ENCODE results near the gene KCNMB2.

The KCNMB2 gene

DNA sequence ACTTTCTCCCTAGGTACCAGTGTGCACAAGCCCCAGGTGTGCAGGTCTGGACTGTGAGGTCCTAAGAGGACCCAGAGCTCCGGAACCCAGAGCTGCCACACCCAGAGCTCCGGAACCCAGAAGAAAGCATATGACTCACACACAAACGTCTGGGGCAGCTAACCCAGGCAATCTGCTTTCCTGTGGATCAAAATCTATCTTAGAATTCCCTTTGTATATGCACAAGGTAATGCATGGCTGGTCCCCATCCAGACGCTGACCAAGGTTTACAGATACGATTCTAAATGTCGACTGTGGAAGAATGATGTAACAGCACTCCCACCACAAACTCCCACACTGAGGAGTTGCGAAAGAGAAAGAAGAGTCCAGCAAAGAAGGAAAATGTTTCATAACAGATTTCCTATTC, 15.7 kb downstream of the KCNMB2 start:
- H3K27me3 ChIP-seq (ENCODE audit: insufficient read depth, low read depth, severe bottlenecking), result no peaks in the 10 kb centered on the region
- no peak overlapping the region for H3K27ac ChIP-seq
- TF ChIP-seq, protein P1, sequence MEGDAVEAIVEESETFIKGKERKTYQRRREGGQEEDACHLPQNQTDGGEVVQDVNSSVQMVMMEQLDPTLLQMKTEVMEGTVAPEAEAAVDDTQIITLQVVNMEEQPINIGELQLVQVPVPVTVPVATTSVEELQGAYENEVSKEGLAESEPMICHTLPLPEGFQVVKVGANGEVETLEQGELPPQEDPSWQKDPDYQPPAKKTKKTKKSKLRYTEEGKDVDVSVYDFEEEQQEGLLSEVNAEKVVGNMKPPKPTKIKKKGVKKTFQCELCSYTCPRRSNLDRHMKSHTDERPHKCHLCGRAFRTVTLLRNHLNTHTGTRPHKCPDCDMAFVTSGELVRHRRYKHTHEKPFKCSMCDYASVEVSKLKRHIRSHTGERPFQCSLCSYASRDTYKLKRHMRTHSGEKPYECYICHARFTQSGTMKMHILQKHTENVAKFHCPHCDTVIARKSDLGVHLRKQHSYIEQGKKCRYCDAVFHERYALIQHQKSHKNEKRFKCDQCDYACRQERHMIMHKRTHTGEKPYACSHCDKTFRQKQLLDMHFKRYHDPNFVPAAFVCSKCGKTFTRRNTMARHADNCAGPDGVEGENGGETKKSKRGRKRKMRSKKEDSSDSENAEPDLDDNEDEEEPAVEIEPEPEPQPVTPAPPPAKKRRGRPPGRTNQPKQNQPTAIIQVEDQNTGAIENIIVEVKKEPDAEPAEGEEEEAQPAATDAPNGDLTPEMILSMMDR (IDR thresholded peaks at IDR 0.05; ENCODE audit: low read depth, low read length), result no peak
- no peaks in the 10 kb centered on the region for H3K9me3 ChIP-seq (ENCODE audit: severe bottlenecking)
- DNase-seq, result no peak
- no peaks in the 10 kb centered on the region for H3K36me3 ChIP-seq
- no peak overlapping the region for H3K4me3 ChIP-seq (ENCODE audit: low read depth, low read length)

GRCh38 chr3:178558637-178559036, 22.4 kb downstream of the KCNMB2 start:
- no peaks in the 10 kb centered on the region for H3K36me3 ChIP-seq
- DNase-seq, result no peak

DNA sequence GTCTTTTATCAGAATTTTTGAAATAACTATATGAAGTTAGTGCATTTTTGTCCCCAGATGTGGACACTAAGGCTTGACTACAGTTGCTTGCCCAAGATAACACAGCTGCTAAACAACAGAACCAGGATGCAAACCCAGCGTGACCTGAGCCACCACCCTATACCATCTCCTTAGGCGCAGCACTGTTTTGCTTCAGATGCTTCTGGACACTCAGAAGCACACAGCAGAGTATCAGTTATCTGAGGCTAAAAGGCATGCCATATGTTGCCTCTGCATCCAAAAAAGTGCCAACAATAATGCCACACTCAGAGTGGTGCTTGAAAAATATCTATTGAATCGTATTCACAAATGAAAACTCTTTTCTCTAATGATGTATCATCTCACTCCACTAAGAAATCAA, 24.5 kb downstream of the KCNMB2 start:
- H3K27ac ChIP-seq, result no peak overlapping the region
- no peaks in the 10 kb centered on the region for H3K27me3 ChIP-seq (ENCODE audit: insufficient read depth, low read depth, severe bottlenecking)
- H3K36me3 ChIP-seq, result no peaks in the 10 kb centered on the region
- TF ChIP-seq, protein P1 (IDR thresholded peaks at IDR 0.05; ENCODE audit: low read depth, low read length), result no peak
- no peak for DNase-seq
- no peaks in the 10 kb centered on the region for H3K9me3 ChIP-seq (ENCODE audit: severe bottlenecking)
- no peak overlapping the region for H3K4me3 ChIP-seq (ENCODE audit: low read depth, low read length)

More at GRCh38 chr3:178558637-178559036, 22.4 kb downstream of the KCNMB2 start:
- Histone ChIP-seq H3K4me3 (ENCODE audit: low read depth, low read length) (no peak overlapping the region), H3K27me3 (ENCODE audit: insufficient read depth, low read depth, severe bottlenecking) (no peaks in the 10 kb centered on the region), H3K9me3 (ENCODE audit: severe bottlenecking) (no peaks in the 10 kb centered on the region), H3K27ac (no peak overlapping the region)
- TF ChIP-seq, protein P1 (IDR thresholded peaks at IDR 0.05; ENCODE audit: low read depth, low read length), result no peak

DNA sequence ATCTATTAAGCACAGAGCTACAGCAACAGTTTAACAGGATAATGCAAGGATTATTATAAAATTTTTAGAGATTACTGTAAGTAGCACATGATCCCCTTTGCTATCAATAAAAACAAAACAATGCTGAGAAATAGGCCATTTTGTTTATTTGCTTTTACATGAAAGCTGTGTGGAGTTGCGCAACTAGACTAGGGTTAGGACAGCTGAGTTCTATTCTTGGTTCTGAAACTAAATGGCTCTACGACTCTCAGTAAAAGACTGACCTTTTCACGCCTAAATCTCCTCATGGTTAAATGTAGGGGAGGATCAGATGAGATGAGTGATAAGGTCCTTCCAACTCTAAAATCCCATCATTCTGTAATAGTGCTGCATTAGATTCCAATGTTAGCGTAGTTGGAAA, 25.0 kb downstream of the KCNMB2 start:
- DNase-seq, result no peak
- TF ChIP-seq, protein P1 (IDR thresholded peaks at IDR 0.05; ENCODE audit: low read depth, low read length), result no peak
- no peaks in the 10 kb centered on the region for H3K27me3 ChIP-seq (ENCODE audit: insufficient read depth, low read depth, severe bottlenecking)
- H3K4me3 ChIP-seq (ENCODE audit: low read depth, low read length), result no peak overlapping the region
- H3K27ac ChIP-seq, result no peak overlapping the region
- H3K36me3 ChIP-seq, result no peaks in the 10 kb centered on the region
- no peaks in the 10 kb centered on the region for H3K9me3 ChIP-seq (ENCODE audit: severe bottlenecking)

DNA sequence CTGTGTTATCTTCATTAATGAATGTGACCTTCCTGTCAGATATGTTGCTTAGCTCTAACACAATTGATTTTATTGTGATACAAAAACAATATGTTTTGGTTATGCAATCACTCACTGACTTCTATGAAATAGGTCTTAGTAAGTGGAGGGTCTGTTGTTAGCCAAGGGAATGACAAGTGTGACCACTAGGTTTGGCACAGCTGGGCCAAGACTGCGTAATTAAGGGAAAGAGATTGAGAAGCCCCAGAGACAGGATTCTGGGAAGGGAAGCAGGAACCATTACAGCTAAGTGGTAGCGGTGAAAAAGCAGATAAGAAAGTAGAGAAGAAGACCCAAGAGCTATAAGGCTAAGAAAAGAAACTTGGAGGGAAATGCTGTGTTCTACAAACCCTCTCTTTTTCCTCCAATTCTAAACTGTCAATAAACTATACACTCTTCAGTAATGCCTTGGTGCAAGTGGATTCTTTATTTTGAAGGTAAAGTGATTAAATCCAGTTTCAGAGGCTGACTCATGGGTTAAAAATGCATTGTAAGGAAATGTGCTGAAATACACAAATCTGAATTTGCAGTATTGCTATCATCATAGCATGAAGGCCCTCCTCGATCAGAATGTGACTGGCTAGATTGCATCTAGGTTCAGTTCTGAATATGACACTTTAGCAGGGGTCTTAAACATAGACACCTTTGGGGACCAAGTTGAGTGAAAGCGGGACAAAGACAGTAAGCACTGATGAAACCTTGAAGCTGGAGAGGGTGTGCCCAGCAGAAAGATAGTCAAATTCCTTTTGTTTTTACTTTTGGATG, 26.1 kb downstream of the KCNMB2 start:
- TF ChIP-seq, protein P1 (IDR thresholded peaks at IDR 0.05; ENCODE audit: low read depth, low read length), result no peak
- no peak overlapping the region for H3K27ac ChIP-seq
- H3K27me3 ChIP-seq (ENCODE audit: insufficient read depth, low read depth, severe bottlenecking), result no peaks in the 10 kb centered on the region
- no peaks in the 10 kb centered on the region for H3K9me3 ChIP-seq (ENCODE audit: severe bottlenecking)
- DNase-seq, result no peak
- H3K36me3 ChIP-seq, result no peaks in the 10 kb centered on the region
- no peak overlapping the region for H3K4me3 ChIP-seq (ENCODE audit: low read depth, low read length)

- H3K27me3 ChIP-seq (ENCODE audit: insufficient read depth, low read depth, severe bottlenecking), result no peaks in the 10 kb centered on the region
- TF ChIP-seq, protein P1 (IDR thresholded peaks at IDR 0.05; ENCODE audit: low read depth, low read length), result no peak
- no peak overlapping the region for H3K27ac ChIP-seq
- no peaks in the 10 kb centered on the region for H3K36me3 ChIP-seq
- H3K4me3 ChIP-seq (ENCODE audit: low read depth, low read length), result no peak overlapping the region
- no peak for DNase-seq
- H3K9me3 ChIP-seq (ENCODE audit: severe bottlenecking), result no peaks in the 10 kb centered on the region
These were observed 26.7 kb downstream of the KCNMB2 start for GRCh38 chr3:178562947-178563232.

Measured in WERI-Rb-1 (cell line).